ENCODE results near the gene KIF16B.

The KIF16B gene

DNA sequence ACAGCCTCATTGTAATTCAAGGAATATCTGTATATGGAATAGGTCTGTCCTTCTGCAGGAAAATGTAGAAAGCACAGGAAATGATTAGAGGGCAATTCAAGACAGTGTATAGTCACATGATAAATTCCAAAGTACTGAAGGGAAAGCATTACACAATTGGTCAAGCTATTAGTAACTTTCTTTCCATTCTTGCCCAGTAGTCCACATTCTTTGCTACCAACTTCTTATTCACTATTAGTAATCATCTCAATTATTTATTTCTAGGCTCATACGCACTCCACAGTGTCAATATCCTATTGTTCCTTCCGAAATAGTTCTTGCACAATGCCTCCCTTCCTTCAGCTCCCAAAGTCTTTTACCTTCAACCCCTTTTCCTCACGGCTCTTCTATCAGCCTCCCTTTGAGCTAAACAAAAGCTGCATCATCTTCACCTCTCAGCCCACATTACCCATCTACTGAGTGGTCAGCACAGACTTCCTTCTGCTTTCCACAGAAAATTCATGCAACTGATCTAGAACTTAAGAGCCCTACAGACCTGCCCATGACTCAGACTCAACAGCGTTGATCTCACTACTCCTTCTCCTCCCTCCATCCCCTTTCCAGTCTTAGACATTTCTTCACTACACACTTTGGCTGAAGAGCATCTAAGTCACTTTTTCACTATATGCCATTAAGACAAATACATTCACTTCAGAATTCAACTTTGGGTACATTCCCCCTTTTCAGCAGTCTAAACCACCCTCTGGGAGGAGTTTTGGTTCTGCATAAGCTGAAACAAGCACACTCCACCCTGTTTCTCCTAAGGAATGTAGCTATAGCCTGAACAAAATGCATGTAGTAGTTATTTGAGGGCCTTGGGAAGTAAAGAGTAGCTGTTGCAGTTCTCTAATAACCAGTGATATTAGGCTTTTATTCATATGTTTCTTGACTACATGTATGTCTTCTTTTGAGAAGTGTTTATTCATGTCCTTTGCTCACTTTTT, 157.9 kb downstream of the KIF16B start:
- TF ChIP-seq CTCF (IDR thresholded peaks at IDR 0.05): no peak
- no peak overlapping the region for H3K27ac ChIP-seq
- no peak for DNase-seq (ENCODE audit: low spot score)
- H3K4me3 ChIP-seq: no peak overlapping the region

DNA sequence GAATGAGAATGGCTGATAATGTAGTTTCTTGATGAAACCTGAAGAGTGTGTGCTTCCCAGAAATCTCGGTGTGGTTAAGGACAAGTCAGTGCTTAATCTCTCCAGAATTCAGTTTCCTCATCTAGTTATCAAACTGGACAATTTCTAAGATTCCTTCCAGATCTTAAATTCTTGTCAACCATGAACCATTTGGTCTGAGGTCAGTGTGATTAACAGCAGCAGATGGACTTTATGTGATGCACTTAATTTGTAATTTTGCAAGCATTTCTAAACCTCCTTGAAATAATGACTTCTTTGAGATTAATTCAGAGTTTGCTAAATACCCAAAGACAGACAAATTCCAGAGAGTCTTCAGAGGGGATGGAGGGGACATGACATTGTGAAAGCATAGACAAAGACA, 160.3 kb downstream of the KIF16B start:
- DNase-seq (ENCODE audit: low spot score): no peak
- TF ChIP-seq CTCF (IDR thresholded peaks at IDR 0.05): no peak
- H3K27ac ChIP-seq: no peak overlapping the region
- no peak overlapping the region for H3K4me3 ChIP-seq

DNA sequence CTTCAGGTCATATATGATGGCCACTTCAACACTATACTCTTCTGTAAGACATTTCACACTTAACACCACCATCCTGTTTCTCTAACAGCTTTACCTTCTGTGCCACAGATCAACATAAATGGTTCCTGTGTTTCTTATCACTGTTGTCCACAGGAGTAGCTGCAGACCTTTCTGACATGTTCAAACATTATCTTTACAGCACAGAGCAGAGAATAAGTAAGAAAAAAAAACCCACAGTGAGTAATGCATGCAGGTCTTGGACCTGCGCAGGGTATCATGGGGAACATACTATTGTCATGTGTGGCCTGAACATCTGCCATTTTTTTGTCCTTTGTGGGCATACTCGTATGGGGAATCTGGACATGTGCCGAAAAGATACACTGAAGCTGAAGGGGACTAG, 161.9 kb downstream of the KIF16B start:
- H3K4me3 ChIP-seq: no peak overlapping the region
- no peak overlapping the region for H3K27ac ChIP-seq
- TF ChIP-seq CTCF (IDR thresholded peaks at IDR 0.05): no peak
- no peak for DNase-seq (ENCODE audit: low spot score)

DNA sequence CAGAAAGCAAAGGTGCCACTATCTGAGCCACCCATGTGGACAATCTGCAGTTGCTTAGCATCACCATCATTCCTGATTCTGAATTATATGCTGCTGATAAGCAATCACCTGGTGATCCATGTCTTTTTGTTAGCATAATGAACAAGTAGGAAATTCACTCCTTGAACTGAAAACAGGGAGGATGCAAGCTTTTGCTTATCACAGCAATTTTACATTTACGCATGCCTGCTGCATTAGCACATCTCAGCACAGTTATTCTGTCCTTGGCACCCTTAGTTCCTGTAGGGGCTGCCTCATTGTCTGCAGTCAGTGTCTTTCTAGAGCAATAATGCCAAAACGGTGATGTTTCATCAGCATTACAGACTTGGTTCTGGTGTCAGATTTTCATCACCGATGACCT, 162.6 kb downstream of the KIF16B start:
- no peak for DNase-seq (ENCODE audit: low spot score)
- TF ChIP-seq CTCF (IDR thresholded peaks at IDR 0.05): no peak
- Histone ChIP-seq H3K4me3 (no peak overlapping the region), H3K27ac (no peak overlapping the region)

GRCh38 chr20:16408981-16409380, 164.3 kb downstream of the KIF16B start:
- no peak for DNase-seq (ENCODE audit: low spot score)
- no peak overlapping the region for H3K4me3 ChIP-seq
- TF ChIP-seq CTCF (IDR thresholded peaks at IDR 0.05): no peak
- H3K27ac ChIP-seq: no peak overlapping the region

- no peak for DNase-seq (ENCODE audit: low spot score)
- H3K4me3 ChIP-seq: no peak overlapping the region
- H3K27ac ChIP-seq: no peak overlapping the region
- TF ChIP-seq CTCF (IDR thresholded peaks at IDR 0.05): no peak
Measured at GRCh38 chr20:16407251-16408067, 165.8 kb downstream of the KIF16B start.

All from coronary artery (tissue), 2 donors.